ENCODE measurements around the gene DEPDC5.
A peak's percentile ranks its signal among the peaks of the same experiment; 100 is the strongest.
"Not testable (repeated sequence)": the region's sequence is repeated elsewhere in the genome, so short reads cannot be mapped to it uniquely, and the experiment has no call there.

DEPDC5 gene

DNA sequence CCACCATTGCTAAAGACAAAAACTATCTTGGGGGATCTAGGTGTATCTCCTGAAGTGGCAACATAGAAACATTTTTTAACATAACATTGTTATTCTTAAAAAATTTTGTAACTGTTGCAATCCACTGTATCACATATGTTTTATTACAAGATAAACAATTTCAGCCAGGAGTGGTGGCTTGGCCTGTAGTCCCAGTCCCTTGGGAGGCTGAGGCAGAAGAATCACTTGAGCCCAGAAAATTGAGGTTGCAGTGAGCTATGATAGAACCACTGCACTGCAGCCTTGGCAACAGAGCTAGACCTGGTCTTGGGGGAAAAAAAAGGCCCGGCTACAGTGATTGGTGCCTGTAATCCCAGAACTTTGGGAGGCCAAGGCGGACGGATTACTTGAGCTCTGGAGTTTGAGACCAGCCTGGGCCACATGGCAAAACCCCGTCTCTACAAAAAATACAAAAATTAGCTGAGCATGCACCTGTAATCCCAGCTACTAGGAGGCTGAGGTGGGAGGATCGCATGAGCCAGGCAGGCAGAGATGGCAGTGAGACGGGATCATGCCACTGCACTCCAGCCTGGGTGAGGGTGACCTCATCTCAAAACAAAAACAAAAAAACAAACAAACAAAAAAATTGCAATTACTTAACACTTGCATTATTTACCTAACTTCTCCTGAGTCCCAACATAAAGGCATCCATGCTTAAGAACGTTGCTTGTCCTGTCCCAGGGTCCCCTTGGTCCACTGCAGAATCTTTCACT lies 1.5 kb upstream of the DEPDC5 start:
- no peaks in the 10 kb centered on the region for H3K9me3 Mint-ChIP-seq
- DNase-seq (ENCODE audit: low spot score in 2 of 2) (no peak), ATAC-seq (replicated peaks; ENCODE audit: extremely low read depth, poor library complexity, severe bottlenecking) (no peak)
- H3K27ac Mint-ChIP-seq (ENCODE audit: low read depth): peak overlapping the region; percentile 84
- peaks cover 28% of the 10 kb centered on the region for H3K36me3 Mint-ChIP-seq (ENCODE audit: insufficient read depth)
- H3K27me3 Mint-ChIP-seq: no peaks in the 10 kb centered on the region
- H3K4me1 Mint-ChIP-seq: peaks cover 51% of the 10 kb centered on the region
- peak overlapping the region; percentile 83 for H3K4me3 Mint-ChIP-seq

DNA sequence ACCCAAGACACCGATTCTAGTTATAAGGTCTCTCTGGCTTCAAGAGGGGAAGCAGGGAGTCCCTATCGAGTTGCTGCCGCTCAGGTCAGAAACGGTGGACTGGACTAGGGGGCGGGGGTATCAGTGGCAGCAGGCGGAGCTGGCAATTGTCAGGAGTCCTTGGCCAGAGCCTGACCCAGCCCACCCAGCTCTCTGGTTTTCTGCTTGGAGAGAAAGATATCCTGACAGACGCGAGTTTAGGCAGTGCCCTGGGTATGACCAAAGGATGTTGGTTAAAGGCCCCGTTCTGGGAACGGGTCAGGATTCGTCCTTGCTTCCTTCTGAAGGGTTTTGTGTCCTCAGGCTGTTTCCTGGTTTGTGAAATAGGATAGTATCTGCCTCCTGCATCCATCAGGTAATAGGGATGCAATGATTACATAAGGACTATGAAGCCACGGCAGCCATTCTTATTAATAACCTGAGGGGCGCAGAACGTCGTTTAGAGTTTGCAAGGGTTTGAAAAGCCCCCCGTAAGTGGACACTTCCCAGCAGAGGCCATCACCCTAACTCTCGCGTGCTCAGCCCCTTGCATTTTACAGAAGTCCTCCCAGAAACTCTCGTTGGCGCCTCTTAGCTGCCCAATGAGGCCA lies 700 bp upstream of the DEPDC5 start:
- ATAC-seq (replicated peaks; ENCODE audit: extremely low read depth, poor library complexity, severe bottlenecking) (no peak), DNase-seq (ENCODE audit: low spot score in 2 of 2) (no peak)
- Mint-ChIP-seq H3K4me3 (peak overlapping the region; percentile 83), H3K9me3 (no peaks in the 10 kb centered on the region), H3K4me1 (peaks cover 43% of the 10 kb centered on the region), H3K36me3 (ENCODE audit: insufficient read depth) (peaks cover 26% of the 10 kb centered on the region), H3K27me3 (no peaks in the 10 kb centered on the region), H3K27ac (ENCODE audit: low read depth) (peak overlapping the region; percentile 84)

- DNase-seq (ENCODE audit: low spot score in 2 of 2) (no peak), ATAC-seq (replicated peaks; ENCODE audit: extremely low read depth, poor library complexity, severe bottlenecking) (no peak)
- no peaks in the 10 kb centered on the region for H3K27me3 Mint-ChIP-seq
- peak overlapping the region; percentile 83 for H3K4me3 Mint-ChIP-seq
- H3K4me1 Mint-ChIP-seq: peaks cover 29% of the 10 kb centered on the region
- H3K27ac Mint-ChIP-seq (ENCODE audit: low read depth): peak overlapping the region; percentile 84
- no peaks in the 10 kb centered on the region for H3K9me3 Mint-ChIP-seq
- peaks cover 27% of the 10 kb centered on the region for H3K36me3 Mint-ChIP-seq (ENCODE audit: insufficient read depth)
These were observed 994 bp downstream of the DEPDC5 start for GRCh38 chr22:31754813-31755212.

DNA sequence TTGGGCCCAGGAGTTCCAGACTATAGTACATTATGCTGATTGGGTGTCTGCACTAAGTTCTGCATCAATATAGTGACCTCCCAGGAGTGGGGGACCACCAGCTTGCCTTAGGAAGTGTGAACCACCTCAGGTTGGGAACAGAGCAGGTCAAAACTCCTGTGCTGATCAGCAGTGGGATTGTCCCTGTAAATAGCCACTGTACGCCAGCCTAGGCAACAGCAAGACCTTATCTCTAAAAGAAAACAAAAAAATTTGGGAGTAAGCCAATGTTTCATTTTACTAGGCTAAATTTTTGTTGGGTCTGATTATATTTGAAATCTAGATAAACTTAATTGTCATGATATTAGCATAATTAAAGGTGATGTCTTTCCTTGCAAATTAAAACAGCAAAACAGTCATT lies 3.4 kb downstream of the DEPDC5 start:
- ATAC-seq (replicated peaks; ENCODE audit: extremely low read depth, poor library complexity, severe bottlenecking): no peak
- H3K4me1 Mint-ChIP-seq: peaks cover 21% of the 10 kb centered on the region
- peaks cover 38% of the 10 kb centered on the region for H3K36me3 Mint-ChIP-seq (ENCODE audit: insufficient read depth)
- no peaks in the 10 kb centered on the region for H3K9me3 Mint-ChIP-seq
- no peak for DNase-seq (ENCODE audit: low spot score in 2 of 2)
- H3K27me3 Mint-ChIP-seq: no peaks in the 10 kb centered on the region
- H3K27ac Mint-ChIP-seq (ENCODE audit: low read depth): no peak overlapping the region
- no peak overlapping the region for H3K4me3 Mint-ChIP-seq

GRCh38 chr22:31758860-31759259 lies 5.0 kb downstream of the DEPDC5 start:
- not testable (repeated sequence) for H3K4me3 Mint-ChIP-seq; H3K9me3 Mint-ChIP-seq; H3K27me3 Mint-ChIP-seq; ATAC-seq (replicated peaks; ENCODE audit: extremely low read depth, poor library complexity, severe bottlenecking); DNase-seq (ENCODE audit: low spot score in 2 of 2); H3K27ac Mint-ChIP-seq (ENCODE audit: low read depth)
- H3K4me1 Mint-ChIP-seq: peaks cover 17% of the 10 kb centered on the region
- peaks cover 39% of the 10 kb centered on the region for H3K36me3 Mint-ChIP-seq (ENCODE audit: insufficient read depth)

- ATAC-seq (replicated peaks; ENCODE audit: extremely low read depth, poor library complexity, severe bottlenecking): no peak
- peaks cover 6% of the 10 kb centered on the region for H3K4me1 Mint-ChIP-seq
- peaks cover 69% of the 10 kb centered on the region for H3K36me3 Mint-ChIP-seq (ENCODE audit: insufficient read depth)
- no peaks in the 10 kb centered on the region for H3K9me3 Mint-ChIP-seq
- H3K27me3 Mint-ChIP-seq: no peaks in the 10 kb centered on the region
- no peak overlapping the region for H3K4me3 Mint-ChIP-seq
- no peak for DNase-seq (ENCODE audit: low spot score in 2 of 2)
- peak overlapping the region; percentile 23 for H3K27ac Mint-ChIP-seq (ENCODE audit: low read depth)
These were observed 11.0 kb downstream of the DEPDC5 start for GRCh38 chr22:31764785-31765184.

- Mint-ChIP-seq H3K4me1 (peaks cover 6% of the 10 kb centered on the region), H3K4me3 (no peak overlapping the region), H3K36me3 (ENCODE audit: insufficient read depth) (peaks cover 77% of the 10 kb centered on the region), H3K27ac (ENCODE audit: low read depth) (no peak overlapping the region), H3K27me3 (no peaks in the 10 kb centered on the region), H3K9me3 (no peaks in the 10 kb centered on the region)
- ATAC-seq (replicated peaks; ENCODE audit: extremely low read depth, poor library complexity, severe bottlenecking): no peak
- DNase-seq (ENCODE audit: low spot score in 2 of 2): no peak
These were observed 14.7 kb downstream of the DEPDC5 start for GRCh38 chr22:31768422-31769059.

- Mint-ChIP-seq H3K4me3 (no peak overlapping the region), H3K9me3 (no peaks in the 10 kb centered on the region), H3K36me3 (ENCODE audit: insufficient read depth) (peaks cover 53% of the 10 kb centered on the region), H3K27me3 (no peaks in the 10 kb centered on the region), H3K4me1 (no peaks in the 10 kb centered on the region), H3K27ac (ENCODE audit: low read depth) (no peak overlapping the region)
- no peak for DNase-seq (ENCODE audit: low spot score in 2 of 2)
- ATAC-seq (replicated peaks; ENCODE audit: extremely low read depth, poor library complexity, severe bottlenecking): no peak
These were observed 19.6 kb downstream of the DEPDC5 start for GRCh38 chr22:31773416-31773815.

- Mint-ChIP-seq H3K27me3 (no peaks in the 10 kb centered on the region), H3K4me3 (no peak overlapping the region), H3K9me3 (no peaks in the 10 kb centered on the region), H3K36me3 (ENCODE audit: insufficient read depth) (peaks cover 41% of the 10 kb centered on the region), H3K27ac (ENCODE audit: low read depth) (no peak overlapping the region), H3K4me1 (no peaks in the 10 kb centered on the region)
- no peak for DNase-seq (ENCODE audit: low spot score in 2 of 2)
- no peak for ATAC-seq (replicated peaks; ENCODE audit: extremely low read depth, poor library complexity, severe bottlenecking)
These were observed 22.4 kb downstream of the DEPDC5 start for GRCh38 chr22:31776231-31776630.

- ATAC-seq (replicated peaks; ENCODE audit: extremely low read depth, poor library complexity, severe bottlenecking) (no peak), DNase-seq (ENCODE audit: low spot score in 2 of 2) (no peak)
- no peak overlapping the region for H3K27ac Mint-ChIP-seq (ENCODE audit: low read depth)
- H3K27me3 Mint-ChIP-seq: no peaks in the 10 kb centered on the region
- no peaks in the 10 kb centered on the region for H3K9me3 Mint-ChIP-seq
- no peaks in the 10 kb centered on the region for H3K4me1 Mint-ChIP-seq
- peaks cover 26% of the 10 kb centered on the region for H3K36me3 Mint-ChIP-seq (ENCODE audit: insufficient read depth)
- H3K4me3 Mint-ChIP-seq: no peak overlapping the region
These were observed 36.0 kb downstream of the DEPDC5 start for GRCh38 chr22:31789803-31790202.

DNA sequence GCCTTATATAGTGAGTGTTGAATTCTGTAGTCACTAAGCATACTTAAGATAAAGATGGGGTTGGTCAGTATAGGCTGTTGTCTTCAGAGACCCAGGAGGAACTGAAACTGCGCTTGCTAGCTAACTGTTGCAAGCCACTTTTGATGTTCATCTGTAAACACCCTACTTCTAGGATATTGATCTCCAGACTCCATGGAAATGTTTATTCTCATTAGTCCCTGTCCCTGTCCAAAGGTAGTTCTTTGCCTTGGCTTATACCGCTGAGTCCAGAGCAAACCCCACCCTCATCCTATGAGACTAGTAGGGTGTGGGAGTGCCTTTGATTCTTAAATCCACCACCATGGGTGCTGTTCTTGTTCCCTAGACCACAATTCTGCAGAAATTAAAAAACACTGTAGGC lies 36.4 kb downstream of the DEPDC5 start:
- H3K27me3 Mint-ChIP-seq: no peaks in the 10 kb centered on the region
- DNase-seq (ENCODE audit: low spot score in 2 of 2) (no peak), ATAC-seq (replicated peaks; ENCODE audit: extremely low read depth, poor library complexity, severe bottlenecking) (no peak)
- no peaks in the 10 kb centered on the region for H3K9me3 Mint-ChIP-seq
- peaks cover 27% of the 10 kb centered on the region for H3K36me3 Mint-ChIP-seq (ENCODE audit: insufficient read depth)
- no peaks in the 10 kb centered on the region for H3K4me1 Mint-ChIP-seq
- no peak overlapping the region for H3K27ac Mint-ChIP-seq (ENCODE audit: low read depth)
- H3K4me3 Mint-ChIP-seq: no peak overlapping the region

DNA sequence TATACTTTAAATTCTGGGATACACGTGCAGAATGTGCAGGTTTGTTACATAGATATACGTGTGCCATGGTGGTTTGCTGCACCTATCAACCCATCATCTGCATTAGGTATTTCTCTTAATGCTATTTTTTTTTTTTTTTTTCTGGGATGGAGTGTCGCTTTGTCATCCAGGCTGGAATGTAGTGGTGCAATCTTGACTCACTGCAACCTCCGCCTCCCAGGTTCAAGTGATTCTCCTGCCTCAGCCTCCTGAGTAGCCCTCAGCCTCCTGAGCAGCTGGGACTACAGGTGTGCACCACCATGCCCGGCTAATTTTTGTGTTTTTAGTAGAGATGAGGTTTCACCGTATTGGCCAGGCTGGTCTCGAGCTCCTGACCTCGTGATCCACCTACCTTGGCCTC lies 45.5 kb downstream of the DEPDC5 start:
- not testable (repeated sequence) for H3K9me3 Mint-ChIP-seq; H3K4me3 Mint-ChIP-seq; H3K27me3 Mint-ChIP-seq; H3K27ac Mint-ChIP-seq (ENCODE audit: low read depth); DNase-seq (ENCODE audit: low spot score in 2 of 2); ATAC-seq (replicated peaks; ENCODE audit: extremely low read depth, poor library complexity, severe bottlenecking); H3K4me1 Mint-ChIP-seq
- peaks cover 72% of the 10 kb centered on the region for H3K36me3 Mint-ChIP-seq (ENCODE audit: insufficient read depth)

- no peak overlapping the region for H3K4me3 Mint-ChIP-seq
- H3K9me3 Mint-ChIP-seq: no peaks in the 10 kb centered on the region
- H3K4me1 Mint-ChIP-seq: no peaks in the 10 kb centered on the region
- DNase-seq (ENCODE audit: low spot score in 2 of 2) (no peak), ATAC-seq (replicated peaks; ENCODE audit: extremely low read depth, poor library complexity, severe bottlenecking) (no peak)
- H3K27ac Mint-ChIP-seq (ENCODE audit: low read depth): no peak overlapping the region
- H3K27me3 Mint-ChIP-seq: no peaks in the 10 kb centered on the region
- peaks cover 74% of the 10 kb centered on the region for H3K36me3 Mint-ChIP-seq (ENCODE audit: insufficient read depth)
These were observed 46.2 kb downstream of the DEPDC5 start for GRCh38 chr22:31800065-31800464.

Measured in central memory CD8-positive, alpha-beta T cell (primary cell).